Stimulated activated CD8-positive, alpha-beta memory T cell treated with anti-CD3 and anti-CD28 coated beads, Interleukin-7, amount 100 ng/mL, for 4 hours (primary cell): ENCODE results near the gene TCTN1.
A peak's percentile ranks its signal among the peaks of the same experiment; 100 is the strongest.
"Not testable (repeated sequence)": the region's sequence is repeated elsewhere in the genome, so short reads cannot be mapped to it uniquely, and the experiment has no call there.

ENCODE experiments used
- DNase-seq, 2 donors: peaks; one replicate each; pipeline ENCODE4 v3.0.0-alpha.2; 2020; ENCODE audit warnings: low read depth in 2 of 2

The TCTN1 gene

DNA sequence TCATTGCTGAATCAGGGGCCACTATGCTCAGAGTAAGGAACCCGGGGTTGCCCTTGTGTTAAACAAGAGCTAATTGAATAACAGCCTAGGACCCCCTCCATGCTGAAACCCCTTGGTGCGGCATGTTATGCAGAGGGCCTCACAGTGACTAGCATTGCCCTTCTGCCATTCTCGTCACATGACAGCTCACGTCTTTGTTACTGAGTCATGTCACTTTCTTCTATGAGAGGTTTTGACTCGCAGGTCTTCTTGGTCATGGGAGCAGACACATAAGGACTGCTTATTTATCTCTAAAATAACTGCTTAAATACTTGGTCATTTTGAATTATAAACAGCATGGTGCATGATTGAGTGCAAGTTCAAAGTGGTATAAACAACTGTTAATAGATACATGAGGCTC is 24.9 kb downstream of the TCTN1 start:
- DNase-seq = no peak

DNA sequence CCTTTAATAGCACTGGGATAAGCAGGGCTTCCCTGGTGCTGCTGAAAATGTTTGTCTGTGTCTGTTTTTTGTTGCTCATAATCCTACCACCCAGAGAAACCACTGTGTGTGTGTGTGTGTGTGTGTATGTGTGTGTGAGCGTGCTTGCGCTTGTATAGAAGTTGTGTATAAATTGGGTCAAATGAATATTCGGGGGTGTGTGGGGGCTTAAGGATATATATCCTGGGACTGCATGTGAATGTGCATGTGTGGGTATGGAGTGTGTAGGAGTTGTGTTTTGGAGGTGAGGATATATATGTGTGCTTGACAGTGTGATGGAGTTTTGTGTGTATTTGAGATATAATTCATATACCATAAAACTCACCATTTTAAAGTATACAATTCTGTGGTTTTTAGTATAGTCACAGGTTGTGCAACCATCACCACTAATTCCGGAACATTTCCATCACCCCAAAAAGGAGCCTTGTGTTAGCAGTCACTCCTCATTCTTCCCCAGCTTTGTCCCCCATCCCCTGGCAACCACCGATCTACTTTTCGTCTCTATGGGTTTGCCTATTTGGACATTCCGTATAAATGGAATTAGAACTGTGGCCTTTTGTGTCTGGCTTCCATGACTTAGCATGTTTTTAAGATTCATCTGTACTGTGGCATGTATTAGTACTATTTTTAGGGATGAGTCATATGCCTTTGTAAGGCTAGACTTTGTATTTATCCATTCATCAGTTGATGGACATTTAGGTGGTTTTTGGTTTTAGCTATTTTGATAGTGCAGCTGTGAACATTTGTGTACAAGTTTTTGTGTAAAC is 25.6 kb downstream of the TCTN1 start:
- no peak for DNase-seq

DNA sequence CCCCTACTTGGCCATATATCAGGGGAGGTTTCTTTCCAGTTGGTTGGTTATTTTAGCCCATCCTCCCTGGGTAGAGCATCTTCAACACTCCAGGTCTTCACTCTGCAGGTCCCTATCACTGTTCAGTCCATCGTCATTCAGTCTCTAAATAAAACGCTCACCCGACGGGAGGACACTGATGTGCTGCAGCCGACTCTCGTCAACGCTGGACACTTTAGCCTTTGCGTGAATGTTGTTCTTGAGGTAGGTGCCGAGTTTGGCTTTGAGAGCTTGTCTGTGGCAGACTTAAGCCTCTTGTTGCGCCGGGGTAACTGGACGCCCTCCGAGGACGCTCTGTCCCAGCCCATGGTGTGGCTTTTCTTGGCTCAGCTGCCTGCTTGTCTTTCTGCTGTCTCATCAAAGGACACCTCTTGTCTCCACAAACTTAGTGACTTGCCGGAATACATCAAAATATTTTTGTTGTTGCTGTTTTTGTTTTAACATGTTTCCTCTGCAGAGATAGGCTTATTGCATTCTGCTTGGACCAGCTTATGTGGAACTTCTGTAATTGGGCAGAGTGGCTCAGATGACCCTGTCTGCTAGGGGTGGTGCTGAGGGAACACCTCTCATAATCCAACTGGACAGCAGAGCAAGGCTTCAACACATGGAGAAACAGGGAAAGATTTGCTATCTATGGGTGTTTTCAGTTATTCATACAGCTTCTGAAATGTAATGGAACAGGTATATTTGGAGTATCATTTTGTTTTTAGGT is 26.5 kb downstream of the TCTN1 start:
- no peak for DNase-seq

DNA sequence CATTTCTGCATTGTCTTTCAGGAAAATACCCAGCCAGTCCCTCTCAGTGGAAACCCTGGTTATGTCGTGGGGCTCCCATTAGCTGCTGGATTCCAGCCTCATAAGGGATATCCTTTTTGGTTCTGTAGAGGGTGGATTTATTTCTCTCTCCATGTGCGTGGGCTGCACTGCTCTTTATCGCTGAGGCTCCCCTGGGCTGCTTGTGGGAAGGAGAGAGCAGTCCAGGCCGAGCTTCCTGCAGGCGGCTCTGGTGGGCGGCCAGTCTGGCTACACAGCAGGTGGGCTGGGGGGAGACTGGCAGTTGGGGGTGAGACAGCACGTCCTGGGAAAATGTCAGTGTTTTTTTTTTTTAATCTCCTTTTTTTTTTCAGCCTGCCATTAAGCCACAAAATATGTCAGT is 27.6 kb downstream of the TCTN1 start:
- DNase-seq = no peak

DNA sequence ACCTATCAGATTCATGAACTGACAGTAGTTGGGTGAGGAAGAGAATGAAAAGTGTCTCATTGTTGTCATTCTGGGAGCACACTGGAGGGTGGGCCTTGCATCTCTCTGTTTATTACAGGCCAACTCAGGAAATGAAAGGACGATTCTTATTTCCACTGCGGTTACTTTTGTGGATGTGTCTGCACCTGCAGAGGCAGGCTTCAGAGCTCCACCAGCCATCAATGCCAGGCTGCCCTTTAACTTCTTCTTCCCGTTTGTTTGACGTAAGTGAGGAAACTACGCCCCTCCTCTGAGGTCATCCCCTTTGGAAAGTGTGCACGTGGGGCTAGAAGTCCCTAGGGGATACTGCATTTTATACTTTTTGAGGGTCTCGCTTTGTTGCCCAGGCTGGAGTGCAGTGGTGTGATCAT is 33.7 kb downstream of the TCTN1 start:
- no peak for DNase-seq

DNA sequence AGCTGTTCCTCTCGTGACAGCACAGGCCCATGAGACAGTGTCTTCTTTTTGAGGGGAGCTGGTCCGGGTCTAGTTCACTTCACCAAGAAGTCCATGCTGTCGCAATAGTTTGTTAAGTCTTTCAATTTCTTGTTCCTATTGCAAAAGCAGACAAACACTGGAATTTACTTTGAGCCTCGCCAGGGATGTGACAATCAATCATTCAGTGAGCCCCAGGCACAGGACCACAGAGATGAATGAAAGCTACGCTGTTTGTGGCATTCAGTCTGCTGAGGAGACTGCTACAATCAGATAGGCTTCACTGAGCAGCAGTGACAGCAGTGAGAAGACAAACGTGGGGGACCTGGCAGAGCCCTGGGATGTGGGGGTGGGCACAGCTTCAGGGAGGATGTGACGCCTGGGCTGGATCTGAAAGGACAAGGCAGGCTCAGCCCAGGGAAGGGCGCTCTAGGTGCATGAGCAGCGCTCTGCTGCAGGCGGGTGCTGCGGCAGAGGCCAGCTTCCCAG is 35.5 kb downstream of the TCTN1 start:
- no peak for DNase-seq

DNA sequence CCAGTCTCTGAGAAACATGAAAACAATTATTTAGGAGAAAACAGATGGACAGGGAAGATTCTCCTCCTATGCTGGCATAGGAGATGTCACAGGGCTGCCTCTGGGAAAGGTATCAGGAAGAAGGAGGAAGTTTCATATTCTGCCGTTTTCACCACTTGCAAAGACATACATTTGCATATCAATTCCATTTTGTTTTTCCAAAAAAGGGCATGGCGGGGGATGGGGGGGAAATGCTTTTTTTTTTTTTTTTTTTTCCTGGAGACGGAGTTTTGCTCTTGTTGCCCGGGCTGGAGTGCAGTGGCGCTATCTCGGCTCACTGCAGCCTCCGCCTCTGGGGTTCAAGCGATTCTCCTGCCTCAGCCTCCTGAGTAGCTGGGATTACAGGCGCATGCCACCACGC is 40.3 kb downstream of the TCTN1 start:
- not testable (repeated sequence) for DNase-seq

DNA sequence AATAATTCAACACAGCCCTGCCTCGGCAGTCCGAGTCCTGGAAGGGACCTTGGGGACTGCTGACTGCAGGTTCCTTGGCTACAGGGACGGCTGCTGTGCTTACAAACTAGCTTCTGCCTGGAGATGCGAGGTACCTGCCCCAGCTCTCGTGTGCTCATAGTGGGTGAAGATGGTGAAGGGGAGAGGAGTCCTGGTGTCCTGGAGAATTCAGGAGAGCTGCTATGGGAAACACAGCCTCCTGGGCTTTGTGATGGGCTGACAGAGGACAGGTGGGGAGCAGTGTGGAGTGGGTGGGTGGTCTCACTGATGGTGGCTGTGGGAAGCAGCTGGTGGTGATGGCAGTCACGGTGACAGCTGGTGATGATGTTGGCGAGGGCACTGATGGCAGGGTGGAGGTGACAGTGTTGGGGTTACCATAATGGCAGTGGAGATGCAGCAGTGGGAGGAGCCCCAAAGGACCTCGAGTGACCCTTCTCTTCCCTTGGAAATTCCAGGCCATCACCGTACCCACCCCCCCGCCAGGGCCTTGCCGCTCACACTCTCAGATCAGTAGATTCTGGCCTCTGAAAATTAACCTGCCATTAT is 42.2 kb downstream of the TCTN1 start:
- no peak for DNase-seq

DNA sequence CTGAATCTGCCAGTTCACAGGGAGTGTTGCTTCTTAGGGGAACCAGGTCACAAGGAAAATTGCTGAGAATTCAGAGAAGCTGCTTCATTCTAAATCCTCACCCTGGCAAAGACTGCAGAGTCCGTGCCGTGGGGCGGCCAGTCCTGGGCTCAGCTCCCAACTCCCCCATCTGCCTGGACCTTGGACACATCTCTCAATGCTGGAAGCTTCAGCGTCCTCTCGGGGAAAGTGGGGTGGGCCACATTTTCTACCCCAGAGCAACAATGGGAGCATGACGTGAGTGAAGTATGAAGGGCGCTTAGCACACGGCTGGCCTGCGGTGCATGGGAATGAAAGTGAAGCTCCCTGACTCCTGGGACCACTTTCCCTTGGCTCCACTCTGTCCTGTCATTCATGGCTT is 43.8 kb downstream of the TCTN1 start:
- no peak for DNase-seq

DNA sequence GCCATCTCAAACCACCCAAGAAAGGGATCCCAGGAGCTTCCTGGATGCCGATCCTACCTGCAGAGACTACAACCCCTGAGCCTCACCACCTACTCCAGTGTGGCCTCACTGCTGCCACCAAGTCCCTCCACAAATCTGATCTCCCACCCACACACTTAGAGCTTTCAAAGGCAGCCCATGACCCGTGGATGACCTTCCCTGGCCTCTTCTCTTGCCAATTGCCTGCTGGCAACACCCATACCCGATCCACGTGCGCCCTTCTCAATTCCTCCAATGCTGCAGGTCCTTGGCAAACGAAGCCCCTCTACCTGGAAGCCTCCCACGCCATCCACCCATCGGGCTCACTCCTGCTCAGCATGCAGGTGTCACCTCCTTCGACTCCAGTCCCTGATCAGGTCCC is 44.3 kb downstream of the TCTN1 start:
- no peak for DNase-seq

DNA sequence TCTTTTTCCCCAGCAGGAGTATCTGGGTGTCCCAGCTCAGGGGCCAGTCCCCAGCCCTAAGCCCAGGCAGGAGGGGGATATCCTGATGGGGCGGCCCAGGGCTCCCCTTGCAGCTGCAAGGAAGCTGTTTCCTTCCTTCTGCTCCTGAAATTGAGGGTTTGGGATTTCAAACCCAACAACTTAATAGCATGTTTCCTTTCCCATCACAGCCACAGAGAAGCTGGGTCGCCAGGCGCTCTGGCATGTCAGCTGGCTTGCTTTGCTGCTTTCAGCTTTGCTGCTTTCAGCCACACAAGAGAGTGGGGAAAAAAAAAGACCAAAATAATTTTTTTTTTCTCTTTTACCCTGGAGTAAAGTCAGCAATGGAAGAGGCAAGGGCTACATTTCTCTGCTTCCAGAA is 44.9 kb downstream of the TCTN1 start:
- no peak for DNase-seq

DNA sequence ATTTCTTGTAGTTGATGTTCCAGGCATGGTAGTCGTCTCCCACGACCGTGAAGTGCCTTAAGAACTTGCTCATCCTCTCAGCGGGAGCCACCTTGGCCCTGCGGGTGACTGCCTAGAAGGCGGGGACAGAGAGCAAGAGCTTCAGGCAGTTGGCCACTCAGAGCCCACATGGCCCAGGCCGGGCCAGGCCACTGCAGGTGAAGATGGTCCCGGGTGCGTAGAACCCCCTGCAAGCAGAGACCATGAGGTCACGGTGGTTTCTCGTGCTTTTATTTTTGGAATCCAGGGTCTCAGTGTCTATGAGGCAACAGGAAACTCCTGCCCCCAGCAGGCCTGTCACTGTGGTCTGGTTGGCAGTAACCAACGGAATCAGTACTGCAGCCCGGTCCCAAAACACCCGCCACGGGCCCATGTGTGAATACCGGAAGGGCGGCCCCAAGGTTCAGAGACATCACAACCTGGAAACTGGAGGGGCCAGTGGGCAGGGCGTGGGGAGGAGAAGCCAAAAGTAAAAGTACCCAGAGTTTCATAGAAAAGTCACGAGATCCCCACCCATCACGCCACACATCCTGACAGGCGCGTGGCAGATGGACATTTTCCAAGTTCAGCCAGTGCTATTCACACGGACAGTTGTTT is 47.5 kb downstream of the TCTN1 start:
- DNase-seq = peak; percentile 26 to 62

DNA sequence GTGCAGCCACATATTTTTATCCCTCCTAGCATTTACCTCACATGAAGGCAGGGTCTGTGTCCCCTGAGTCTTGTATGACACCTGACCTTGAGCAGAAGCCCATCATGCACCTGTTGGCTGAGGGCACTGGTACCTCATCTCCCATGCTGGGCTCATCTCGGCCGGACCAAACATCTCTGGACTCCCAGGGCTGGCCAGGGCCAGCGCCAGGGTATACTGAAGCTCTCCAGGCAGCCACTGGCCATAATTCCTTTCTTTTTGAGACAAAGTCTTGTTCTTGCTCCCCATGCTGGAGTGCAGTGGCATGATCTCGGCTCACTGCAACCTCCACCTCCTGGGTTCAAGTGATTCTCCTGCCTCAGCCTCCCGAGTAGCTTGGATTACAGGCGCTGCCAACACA is 53.0 kb downstream of the TCTN1 start:
- no peak for DNase-seq

DNA sequence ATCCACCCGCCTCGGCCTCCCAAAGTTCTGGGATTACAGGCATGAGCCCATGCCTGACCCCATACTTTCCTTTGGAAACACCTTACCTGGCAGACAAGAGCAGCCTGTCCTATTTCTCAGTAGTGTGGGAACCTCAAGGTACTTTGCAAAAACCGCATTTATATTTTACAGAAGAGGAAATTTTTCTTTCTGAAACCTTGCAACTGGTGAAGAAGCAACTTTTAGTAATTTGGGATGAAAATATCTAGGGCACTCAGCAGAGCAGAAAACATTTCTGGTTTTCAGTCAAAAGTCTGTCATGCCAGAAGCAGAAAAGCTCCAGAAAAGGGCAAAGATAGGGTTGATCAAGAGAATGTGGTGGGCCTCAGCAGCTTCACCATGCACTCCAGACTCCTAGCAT is 53.7 kb downstream of the TCTN1 start:
- DNase-seq = no peak

DNA sequence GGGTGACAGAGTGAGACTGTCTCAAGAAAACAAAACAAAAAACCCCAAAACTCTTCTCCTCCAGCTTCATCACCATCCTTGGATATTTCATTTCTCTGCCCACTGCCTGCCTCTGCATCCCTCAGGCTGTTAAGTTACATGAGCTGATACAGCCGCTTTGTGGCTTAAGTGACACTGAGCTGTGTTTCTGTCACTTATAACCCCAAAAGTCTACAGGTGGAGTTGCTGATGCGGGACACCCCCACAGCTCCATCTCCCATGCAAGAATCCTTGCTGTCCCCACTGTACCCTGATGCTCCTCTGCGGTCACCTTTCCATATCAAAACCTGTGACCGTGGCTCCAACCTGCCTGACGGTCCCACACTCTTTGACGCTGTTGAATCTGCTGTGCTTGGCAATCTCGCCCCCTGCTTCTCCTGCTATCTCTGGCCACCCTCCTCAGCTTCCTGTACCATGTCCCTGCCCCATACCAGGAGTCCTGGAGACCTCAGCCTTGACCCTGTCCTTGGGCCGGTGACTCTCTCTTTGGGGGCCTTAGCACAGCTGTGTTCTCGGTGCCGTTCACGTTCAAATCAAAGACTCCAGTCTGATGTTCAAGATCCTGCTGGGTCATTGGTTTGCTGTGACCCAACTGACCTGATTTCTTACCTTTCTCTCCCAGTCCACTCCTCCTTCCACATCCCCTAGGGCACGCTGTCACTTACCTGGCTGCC is 54.7 kb downstream of the TCTN1 start:
- no peak for DNase-seq

DNA sequence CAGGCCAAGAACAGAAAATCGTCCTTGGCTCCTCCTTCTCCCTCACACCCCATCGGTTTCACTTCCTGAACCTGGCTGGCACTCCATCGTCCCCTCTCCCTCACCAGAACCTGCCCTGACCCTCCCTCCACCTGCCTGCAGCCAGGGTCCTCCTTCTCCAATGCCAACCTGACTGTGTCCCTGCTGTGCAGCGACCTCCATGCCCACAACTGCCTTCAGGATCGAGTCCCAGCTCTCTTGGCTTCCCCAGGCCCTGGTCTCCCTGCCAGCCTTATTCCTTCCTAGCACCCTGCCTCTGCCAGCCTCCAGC is 55.2 kb downstream of the TCTN1 start:
- no peak for DNase-seq

DNA sequence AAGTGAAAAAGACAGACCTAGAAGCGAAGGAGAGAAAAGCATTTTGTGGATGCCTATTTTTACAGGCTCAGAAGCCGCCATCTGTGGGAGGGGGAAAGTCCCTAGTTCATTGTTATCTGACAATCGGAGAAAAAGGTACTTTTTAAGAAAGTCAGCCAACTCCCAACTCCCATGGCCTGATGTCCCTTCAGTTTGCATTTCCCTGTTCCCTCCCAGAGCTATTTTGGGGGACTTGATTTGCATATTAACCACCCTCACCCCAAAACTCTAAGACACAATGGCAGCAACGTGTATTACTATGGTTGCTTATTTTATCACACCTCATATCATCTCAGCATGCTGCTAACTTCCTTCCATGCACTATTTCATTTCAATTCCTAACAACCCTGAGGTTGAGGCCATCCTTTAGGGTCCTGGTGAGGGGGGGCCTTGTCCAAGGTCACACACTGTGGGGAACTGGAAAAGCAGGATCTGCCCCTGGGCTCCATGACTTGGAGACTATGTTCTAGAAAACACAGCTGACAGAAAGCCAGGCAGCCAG is 56.3 kb downstream of the TCTN1 start:
- DNase-seq = peak; percentile 18 to 25

DNA sequence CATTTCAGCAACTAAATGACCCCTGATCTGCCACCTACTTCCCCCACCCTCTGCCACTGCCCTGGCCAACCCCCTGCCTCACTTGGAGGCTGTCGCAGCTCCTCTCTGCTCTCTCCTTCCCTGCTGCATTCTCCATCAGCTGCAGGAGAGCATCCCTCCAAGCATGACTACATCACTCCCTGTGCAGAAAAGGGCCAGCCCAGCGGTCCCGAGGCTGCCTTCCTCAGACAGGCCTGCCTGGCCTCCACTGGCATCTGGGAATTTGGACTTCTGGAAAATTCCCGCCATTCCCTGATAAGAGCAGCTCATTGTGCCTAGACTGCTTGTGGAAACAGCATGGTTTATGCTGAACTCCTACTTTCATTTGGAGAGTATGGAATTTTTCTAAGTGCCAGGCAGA is 62.2 kb downstream of the TCTN1 start:
- no peak for DNase-seq

DNA sequence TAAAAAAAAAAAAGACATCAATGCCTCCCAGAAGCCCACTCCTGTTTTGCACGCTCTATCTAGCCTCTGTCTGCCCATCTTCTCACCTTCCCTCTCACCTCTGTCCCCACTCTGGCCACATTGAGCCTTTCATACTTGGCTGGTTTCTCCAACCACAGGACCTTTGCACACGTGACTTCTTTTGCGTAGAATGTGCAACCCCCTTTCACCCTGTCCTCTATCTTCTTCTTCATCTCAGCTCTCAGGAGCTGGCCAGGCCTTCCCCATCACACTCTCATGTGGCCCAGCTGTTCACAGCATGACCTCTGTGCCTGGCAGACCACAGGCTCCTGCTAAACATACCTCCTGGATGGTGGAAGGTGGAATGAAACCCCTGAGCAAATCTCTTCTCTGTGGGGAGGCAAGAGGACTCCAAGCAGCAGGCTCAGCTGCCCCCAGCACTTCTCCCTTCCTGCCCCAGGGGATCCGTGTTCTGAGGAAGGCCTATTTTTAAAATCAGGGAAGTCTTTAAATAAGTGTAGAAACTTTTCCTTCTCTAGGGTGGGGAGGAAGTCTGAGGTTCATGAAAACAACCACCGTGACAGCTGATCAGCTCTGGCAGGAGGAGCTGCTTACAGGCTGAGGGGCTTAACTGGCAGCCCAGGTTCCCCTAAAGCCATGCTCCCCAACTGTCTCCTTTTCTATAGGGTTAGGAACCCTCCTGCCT is 63.4 kb downstream of the TCTN1 start:
- DNase-seq = no peak

DNA sequence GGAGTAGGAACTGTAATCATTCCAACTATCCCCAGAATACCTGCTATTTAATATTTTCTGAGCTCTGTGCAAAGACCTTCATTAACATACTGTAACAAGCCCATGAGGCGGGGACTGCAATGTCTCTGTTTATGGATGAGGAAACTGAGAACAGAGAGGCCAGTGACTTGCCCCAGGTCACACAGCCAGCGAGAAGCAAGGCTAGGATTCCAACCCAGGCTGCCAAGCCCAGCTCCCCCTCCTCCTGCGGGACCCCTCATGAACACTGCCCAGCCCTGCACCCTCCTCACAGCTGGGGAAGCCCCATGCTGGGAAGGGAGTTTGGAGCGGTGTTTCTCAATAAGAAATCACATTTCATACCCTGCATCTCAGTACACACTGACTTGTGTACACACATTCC is 64.1 kb downstream of the TCTN1 start:
- no peak for DNase-seq

DNA sequence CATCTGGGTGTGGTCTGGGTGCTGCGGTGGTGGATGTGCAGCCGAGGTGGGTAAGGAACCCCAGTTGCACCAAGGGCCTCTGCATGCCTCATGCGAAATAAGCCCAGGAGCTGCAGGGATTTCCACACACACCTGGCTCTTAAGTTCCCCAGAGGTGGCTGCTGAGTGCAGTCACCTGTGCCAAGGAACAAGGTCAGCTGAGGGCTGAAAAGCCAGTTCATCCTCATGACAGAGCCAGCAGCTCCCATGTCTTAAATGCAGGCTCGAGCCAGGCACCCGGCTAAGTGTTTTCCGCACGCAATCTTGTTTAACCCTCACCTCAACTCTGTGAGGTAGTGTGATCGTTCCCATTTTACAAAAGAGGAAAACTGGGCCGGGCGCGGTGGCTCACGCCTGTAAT is 65.3 kb downstream of the TCTN1 start:
- no peak for DNase-seq
